CD4-positive, alpha-beta T cell treated with Interleukin-17A for 1 hour (primary cell): Measurements from ENCODE around the gene IFT22.
"Not testable (repeated sequence)": the region's sequence is repeated elsewhere in the genome, so short reads cannot be mapped to it uniquely, and the experiment has no call there.

Experiments used
- DNase-seq: peaks from one replicate; pipeline ENCODE4 v3.0.0-alpha.2; 2020

IFT22 gene

GRCh38 chr7:101308245-101309085 lies 13.1 kb downstream of the IFT22 start:
- peak; percentile 14 for DNase-seq

DNA sequence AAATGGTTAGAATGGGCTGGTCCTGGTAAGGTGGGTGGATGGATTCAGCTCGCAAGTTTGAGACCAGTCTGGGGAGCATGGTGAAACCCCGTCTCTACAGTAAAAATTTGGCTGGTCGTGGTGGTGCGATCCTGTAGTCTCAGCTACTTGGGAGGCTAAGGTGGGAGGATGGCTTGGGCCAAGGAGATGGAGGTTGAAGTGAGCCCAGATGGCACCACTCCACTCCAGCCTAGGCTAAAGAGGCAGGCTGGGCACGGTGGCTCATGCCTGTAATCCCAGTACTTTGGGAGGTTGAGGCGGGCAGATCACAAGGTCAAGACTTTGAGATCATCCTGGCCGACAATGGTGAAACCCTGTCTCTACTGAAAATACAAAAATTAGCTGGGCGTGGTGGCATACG lies 15.3 kb downstream of the IFT22 start:
- no peak for DNase-seq

DNA sequence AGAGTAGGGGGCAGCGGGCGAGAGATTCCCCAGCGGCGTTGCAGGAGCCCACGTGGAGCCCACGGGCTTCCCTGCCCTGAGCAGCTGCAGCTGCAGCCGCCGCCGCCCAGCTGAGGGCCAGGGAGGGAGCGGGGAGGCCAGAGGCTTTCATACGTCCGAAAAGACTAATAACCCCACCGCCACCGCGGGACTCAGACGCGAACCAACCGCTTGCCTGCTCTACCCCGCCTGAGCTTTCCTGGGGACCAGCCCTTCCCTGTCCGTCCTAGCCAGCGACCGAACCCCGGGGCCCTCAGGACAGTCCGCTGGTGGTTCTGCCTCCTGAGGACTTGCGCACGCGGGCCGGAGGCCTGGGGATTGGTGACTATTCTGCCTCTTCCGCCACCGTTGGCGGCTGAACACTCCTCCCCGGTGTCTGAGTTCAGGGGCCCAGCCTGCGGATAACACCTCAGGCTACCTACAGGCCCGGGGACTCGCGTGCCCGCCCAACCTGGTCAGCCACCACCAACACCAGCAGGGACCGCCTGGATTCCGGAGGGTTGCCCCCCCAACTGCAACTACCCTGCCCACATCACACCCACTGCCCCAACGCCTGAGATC lies 18.4 kb downstream of the IFT22 start:
- no peak for DNase-seq

DNA sequence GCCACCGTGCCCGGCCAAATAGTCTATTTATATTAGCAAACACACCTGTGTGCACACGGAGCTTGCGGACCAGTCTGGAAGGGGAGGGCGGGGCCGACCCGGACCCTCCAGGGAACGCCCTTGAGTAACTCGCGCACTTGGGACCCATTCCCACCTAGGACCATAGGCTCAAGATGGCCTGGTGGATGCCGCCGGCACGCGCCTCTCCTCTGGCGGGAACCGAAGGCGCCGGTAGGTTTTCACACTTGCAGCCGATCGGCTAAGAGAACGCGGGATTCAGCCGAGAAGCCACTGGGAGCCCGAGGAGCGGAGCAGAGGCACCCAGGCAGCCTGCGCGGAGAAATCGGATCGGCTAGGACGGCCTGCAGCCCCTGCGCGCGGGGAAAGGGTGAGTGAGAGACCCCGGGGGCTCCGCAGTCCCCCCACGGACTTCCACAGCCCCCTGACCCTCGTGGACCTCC lies 18.9 kb downstream of the IFT22 start:
- DNase-seq: no peak

DNA sequence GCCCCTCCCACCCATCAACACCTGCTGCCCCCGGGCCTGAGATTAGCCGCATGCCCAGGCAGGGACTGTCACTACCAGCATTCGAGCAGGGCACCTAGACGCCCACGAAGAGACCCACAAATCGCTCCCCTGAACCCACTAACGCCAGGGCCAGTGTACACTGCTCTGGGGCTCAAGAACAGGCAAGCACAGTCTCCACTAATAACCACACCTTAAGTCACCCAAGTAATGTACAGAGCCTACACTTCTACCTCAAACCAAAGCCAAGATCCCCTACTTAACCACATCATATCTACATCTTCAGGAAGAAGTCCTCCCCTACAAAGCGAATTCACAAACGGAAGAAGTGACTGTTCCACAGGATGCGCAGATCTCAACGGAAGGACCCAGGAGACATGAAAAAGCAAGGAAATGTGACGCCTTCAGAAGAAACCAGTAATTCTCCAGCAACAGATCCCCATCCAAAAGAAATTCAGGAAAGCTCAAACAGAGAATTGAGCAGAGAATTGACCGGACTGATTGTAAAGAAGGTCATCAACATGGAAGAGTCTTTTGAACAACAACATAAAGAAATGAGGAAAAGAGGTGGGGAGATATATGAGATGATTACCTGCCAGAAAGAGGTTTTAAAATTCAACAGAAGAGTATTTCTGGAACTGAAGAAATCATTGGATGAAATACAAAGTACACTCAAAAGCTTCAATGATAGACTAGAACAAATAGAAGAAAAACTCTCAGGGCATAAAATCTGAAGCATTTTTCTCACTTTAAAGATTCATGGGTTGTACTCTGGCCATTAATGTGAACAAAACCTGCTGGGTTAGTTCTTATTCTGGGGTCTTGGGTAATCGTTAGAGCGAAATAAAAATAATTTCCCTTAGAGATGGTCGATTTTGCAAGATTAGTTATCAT lies 20.9 kb downstream of the IFT22 start:
- DNase-seq: no peak

DNA sequence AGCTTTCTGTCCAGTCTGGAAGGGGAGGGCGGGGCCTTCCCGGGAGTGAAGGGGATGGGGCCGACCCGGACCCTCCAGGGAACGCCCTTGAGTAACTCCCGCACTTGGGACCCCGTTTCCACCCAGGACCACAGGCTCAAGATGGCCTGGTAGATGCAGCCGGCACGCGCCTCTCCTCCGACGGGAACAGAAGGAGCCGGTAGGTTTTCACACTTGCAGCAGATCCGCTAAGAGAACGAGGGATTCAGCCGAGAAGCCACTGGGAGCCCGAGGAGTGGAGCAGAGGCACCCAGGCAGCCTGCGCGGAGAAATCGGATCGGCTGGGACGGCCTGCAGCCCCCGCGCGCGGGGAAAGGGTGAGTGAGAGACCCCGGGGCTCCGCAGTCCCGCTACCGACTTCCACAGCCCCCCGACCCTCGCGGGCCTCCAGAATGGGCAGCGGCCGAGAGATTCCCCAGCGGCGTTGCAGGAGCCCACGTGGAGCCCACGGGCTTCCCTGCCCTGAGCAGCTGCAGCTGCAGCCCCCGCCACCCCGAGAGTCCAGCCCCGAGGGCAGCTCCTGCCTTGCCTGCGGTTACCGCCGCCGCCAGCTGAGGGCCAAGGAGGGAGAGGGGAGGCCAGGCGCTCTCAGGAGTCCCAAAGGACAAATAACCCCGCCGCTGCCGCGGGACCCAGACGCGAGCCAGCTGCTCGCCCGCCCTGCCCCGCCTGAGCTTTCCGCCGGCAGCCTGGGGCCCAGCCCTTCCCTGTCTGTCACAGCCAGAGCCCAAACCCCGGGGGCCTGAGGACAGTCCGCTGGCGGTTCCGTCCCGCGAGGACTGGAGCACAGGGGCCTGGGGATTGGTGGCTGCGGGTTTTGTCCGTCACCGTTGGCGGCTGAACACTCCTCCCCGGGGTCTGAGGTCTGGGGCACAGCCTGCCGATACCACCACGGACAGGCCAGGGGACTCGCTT lies 21.8 kb downstream of the IFT22 start:
- DNase-seq: no peak

DNA sequence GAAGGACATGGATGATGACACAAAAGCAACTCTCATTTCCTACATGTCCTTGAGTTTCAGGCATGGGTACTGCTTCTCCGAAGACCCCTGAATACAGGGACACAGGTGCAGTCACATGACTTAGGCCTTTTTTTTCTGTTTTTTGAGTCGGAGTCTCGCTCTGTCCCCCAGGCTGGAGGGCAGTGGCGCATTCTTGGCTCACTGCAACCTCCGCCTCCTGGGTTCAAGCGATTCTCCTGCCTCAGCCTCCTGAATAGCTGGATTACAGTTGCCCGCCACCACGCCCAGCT lies 26.8 kb downstream of the IFT22 start:
- DNase-seq: no peak

DNA sequence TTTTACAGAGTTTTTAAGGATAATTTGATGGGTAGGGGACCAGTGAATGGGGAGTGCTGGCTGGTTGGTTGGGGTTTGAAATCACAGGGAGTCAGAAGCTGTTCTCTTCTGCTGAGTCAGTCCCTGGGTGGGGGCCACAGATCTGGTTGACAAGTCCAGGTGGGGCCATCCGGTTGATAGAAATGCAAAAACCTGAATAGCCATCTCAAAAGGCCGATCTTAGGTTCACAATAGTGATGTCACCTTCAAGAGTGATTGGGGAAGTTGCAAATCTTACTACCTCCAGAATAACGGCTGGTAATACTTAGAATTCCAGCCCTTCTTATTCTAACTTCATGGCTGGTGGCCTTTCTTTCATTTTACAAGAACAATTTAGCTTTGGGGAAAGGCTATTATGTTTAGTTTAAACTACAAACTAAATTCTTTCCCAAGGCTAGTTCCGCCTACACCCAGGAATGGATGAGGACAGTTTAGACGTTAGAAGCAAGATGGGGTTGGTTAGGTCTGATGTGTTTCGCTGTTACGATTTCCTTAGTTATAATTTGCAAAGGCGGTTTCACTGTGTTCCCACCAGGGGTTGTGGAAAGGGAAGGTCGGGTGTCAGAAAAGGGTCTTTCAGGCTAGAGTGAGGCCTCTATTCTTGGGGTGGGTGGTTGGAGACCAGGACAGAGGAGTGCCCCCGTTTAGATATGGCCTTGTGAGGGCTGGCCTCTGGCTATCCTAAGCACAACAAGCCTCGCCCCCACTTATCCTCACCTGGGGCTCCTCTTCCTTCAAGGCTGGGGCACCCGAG lies 27.4 kb downstream of the IFT22 start:
- no peak for DNase-seq

GRCh38 chr7:101293069-101294021 lies 28.3 kb downstream of the IFT22 start:
- DNase-seq: not testable (repeated sequence)

DNA sequence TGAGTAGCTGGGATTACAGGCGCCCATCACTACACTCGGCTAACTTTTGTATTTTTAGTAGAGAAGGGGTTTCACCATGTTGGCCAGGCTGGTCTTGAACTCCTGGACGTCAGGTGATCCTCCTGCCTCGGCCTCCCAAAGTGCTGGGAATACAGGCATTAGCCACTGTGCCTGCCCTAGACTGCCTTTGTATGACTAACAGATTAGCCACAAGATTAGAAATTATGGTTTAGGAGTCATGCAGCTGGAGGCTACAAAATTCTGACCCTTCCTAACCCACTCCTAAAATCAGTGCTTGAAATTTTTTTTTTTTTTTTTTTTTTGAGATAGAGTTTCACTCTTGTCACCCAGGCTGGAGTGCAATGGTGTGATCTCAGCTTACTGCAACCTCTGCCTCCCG lies 29.0 kb downstream of the IFT22 start:
- DNase-seq: not testable (repeated sequence)

GRCh38 chr7:101290186-101291037 lies 31.2 kb downstream of the IFT22 start:
- peak; percentile 57 for DNase-seq

DNA sequence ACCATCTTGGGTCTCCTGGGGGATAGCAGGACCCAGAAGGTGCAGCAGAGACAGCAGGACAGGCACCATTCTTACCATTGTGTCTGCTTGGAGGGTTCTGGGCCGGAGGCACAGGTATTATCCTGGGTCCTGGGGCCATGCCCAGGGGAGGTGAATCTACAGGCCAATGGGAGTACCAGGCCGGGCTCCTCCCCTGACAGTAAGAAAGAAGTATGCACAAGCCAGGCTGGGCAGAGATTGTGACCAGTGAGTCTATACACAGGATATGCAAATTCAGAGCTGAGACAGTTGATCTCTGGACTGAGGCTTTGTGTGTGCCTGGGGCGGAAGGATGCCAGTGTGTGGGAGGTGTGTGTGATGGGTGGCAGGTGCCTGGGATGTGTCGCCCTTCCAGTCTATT lies 31.9 kb downstream of the IFT22 start:
- not testable (repeated sequence) for DNase-seq

GRCh38 chr7:101288439-101288838 lies 33.2 kb downstream of the IFT22 start:
- no peak for DNase-seq

- no peak for DNase-seq
These were observed 34.6 kb downstream of the IFT22 start for GRCh38 chr7:101287032-101287431.

DNA sequence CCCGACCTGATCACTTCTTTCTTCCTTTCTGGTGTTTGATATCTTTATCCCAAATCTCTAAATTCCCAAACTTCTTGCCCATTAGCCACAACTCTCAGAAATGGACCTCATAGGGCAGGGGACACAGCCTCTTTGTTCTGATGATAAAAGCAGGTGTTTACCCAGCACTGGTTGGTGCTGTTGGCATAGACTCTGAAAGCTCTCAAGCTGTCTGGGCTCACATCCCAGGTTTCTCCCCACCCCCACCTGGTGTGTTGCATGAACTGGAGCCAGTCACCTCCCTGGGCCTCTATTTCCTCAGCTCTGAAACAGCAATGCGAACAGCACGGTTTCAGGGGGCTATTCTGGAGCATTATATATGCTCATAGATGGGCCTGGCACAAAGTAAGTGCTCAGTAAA lies 35.7 kb downstream of the IFT22 start:
- DNase-seq: not testable (repeated sequence)

- DNase-seq: no peak
These were observed 36.4 kb downstream of the IFT22 start for GRCh38 chr7:101285171-101285570.

GRCh38 chr7:101280912-101281311 lies 40.7 kb downstream of the IFT22 start:
- DNase-seq: not testable (repeated sequence)

GRCh38 chr7:101278461-101279292 lies 42.9 kb downstream of the IFT22 start:
- DNase-seq: no peak
